GM18873 (cell line): ENCODE data around the gene CBLIF.
"Not testable (repeated sequence)": the region's sequence is repeated elsewhere in the genome, so short reads cannot be mapped to it uniquely, and the experiment has no call there.

Source experiments
- ATAC-seq: cut with Tn5 transposase; IDR thresholded peaks from one replicate; pipeline ENCODE4 v1.9.1; 2021; ENCODE audit warnings: mild to moderate bottlenecking, moderate library complexity, moderate number of reproducible peaks; ENCODE audit not compliant: unreplicated experiment, low FRiP score

Gene CBLIF

DNA sequence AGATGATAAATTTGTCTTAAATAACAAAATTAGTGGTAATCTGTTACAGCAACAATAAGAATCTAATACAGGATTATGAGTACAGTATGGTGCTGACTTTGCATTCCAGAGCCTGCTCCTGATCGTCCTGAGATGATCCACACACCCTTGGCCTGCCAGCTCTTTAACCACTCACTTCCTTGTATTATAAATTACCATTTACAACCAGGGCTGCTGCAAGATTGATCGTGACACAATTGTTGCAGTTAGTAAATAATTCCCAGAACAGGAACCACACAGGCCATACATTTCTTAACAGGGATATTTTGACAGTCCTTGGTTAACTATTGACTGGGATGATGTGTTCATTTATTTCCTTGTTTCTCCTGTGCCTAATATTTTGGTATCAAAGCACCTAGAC, 3.8 kb upstream of the CBLIF start:
- ATAC-seq = no peak

DNA sequence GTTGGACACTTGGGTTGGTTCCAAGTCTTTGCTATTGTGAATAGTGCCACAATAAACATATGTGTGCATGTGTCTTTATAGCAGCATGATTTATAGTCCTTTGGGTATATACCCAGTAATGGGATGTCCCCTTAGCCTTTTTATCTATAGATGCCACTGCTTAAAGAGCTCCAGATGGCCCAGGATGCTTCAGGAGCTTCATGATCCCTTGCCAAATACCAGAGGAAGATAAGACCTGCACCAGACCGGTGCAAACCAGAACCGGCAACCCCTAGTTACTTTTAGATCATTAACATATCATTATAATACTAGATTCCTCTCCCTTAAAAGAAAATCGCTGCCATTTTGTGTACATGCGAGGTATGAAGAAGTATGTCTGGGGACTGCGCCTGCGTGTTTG, 3.1 kb upstream of the CBLIF start:
- ATAC-seq = not testable (repeated sequence)

DNA sequence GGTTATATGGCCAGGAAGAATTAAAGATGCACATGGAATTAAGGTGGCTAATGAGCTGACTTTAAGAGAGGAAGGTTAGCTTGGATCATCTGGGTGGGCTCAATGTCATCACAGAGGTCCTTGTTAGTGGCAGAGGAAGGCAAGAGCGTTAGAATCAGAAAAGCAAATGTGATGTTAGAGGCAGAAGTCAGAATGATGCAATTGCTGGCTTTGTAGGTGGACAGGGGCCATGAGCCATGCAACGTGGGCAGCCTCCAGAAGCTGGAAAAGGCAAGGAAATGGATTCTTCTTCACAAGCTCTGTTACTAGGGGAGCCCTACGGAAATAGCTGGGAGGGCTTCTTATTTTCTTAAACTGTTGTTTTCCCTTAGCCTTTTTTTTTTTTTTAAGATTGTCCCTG, 2.3 kb upstream of the CBLIF start:
- ATAC-seq = no peak

DNA sequence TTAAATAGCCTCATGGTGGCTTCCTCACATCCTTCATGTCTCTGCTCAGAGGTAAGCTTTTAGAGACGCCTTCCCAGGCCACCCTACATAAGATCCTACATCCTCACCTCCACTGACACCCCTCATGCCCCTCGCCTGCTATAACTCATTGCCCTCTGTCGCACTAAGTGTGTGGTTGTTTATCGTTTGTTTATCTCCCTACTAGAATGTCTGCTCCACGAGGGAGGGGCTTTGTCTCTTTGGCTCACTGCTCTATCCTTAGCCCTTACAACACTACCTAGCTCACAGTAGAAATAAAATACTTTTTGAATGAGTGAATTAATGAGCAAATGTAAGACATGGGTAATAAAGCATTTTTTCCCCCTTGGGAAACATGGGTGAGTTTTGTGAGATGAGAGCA, 1.3 kb upstream of the CBLIF start:
- no peak for ATAC-seq

GRCh38 chr11:59842316-59842715, 3.0 kb downstream of the CBLIF start:
- ATAC-seq = no peak

- ATAC-seq = no peak
Observed at GRCh38 chr11:59841514-59841913, 3.8 kb downstream of the CBLIF start.

GRCh38 chr11:59839615-59840014, 5.7 kb downstream of the CBLIF start:
- no peak for ATAC-seq

GRCh38 chr11:59833602-59834001, 11.7 kb downstream of the CBLIF start:
- ATAC-seq = no peak

DNA sequence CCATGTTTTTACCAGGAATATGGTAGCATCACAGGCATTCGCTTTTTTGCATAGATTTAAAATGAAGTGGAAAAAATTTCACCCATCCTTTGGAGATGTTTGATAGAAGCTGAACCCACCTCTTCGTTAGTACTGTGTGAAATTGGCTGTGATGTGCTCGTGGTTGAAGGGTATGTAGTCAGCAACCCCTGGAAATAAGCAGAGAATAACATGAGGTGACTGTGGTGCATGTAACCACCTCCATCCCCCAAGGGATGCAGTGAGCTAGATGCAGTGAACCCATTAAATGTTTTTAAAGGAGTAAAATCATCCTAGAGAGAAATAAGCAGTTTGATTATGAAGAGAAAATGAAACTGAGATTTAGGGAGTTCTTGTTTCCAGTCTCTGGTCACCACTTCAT, 15.9 kb downstream of the CBLIF start:
- ATAC-seq = no peak

- ATAC-seq = peak; percentile 57
Observed at GRCh38 chr11:59822989-59823566, 22.2 kb downstream of the CBLIF start.

DNA sequence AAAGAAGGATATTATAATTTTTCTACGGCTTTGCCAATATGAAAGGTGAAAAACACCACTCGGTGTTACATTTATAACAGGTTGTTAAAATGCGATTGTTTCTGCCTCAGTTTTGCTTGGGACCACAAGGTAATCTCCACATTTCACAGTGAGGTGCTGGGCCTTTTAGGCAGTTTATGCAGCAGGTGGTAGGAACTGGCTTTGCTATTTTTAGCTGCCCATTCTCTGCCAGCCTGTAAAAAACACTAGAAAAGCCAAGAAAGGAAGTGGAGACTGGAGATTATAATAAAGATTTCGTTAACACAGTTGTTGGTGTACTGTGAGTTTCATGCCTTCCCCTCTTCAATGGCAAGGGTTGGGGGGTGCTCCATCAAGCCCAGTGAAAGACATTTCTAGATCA, 26.7 kb downstream of the CBLIF start:
- ATAC-seq = no peak

GRCh38 chr11:59816434-59816833, 28.9 kb downstream of the CBLIF start:
- not testable (repeated sequence) for ATAC-seq

GRCh38 chr11:59815754-59816153, 29.5 kb downstream of the CBLIF start:
- no peak for ATAC-seq

DNA sequence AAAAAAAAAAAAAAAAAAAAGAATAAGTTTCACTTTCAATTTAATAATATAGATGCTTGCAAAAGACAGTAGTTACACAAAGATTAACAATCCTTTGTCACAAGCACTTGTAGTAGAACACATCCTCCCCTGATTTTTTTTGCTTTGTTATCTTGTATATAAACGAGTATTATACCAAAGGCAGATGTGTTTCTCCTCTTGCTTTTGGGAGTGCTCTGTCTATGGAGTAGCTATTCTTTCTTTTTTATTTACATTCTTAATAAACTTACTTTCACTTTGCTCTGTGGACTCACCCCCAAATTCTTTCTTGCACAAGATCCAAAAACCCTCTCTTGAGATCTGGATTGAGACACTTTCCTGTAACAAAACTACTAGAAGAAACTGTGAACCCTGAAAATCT, 31.3 kb downstream of the CBLIF start:
- ATAC-seq = no peak

DNA sequence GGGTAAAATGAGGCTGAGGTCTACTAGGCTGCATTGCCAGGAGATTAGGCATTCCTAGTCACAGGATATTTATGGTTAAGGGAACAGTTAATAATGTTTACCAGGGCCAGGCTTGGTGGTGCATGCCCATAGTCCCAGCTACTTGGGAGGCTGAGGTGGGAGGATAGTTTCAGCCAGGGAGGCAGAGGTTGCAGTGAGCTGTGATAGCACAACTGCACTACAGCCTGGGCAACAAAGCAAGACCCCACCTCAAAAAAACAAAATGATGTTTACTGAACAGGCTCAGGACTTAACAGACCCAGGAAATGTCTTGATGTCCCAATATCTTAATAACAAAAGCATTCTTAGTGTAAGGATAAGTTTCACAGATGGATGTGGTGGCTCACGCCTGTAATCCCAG, 31.9 kb downstream of the CBLIF start:
- no peak for ATAC-seq

DNA sequence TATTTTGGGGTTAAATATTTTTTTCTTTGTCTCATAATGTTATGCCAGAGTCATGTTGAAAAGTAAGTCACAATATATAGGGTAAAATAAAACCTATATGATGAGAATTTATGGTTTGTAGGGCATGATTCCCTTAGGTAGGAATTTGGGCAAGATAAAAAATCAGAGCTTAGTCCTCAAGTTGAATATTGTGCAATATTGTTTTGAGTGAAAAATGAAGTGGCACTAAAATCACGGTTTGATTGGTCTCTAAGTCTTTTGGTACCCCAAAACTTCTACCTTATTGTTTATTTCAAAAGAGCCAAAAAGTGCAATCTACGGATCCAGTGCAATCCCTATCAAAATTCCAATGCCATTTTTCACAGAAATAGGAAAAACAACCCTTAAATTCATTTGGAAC, 33.1 kb downstream of the CBLIF start:
- no peak for ATAC-seq

DNA sequence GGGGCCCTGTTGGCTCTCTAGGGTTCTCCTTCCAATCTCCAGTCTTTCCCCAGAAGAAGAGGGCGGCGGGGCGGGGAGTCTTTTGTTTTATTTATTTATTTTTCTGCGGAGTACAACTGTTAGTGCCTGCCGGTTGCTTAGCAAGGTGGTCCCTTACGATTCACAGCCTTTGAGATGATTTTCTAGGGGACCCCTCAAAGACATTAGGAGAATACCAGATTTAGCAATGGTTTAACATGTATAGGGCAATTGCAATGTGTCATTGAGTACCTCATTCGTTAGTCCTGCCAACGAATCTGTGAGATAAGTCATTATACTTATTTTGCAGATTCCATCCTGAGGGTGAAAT, 34.4 kb downstream of the CBLIF start:
- no peak for ATAC-seq

GRCh38 chr11:59810189-59810910, 34.9 kb downstream of the CBLIF start, which contains the start of gene MRPL16:
Gene MRPL16, minus strand, starts transcription at chr11:59810778. Its CDS starts 120 bp downstream, at chr11:59810658.
- ATAC-seq = peak; percentile 94

GRCh38 chr11:59807047-59807610, 38.2 kb downstream of the CBLIF start:
- no peak for ATAC-seq

GRCh38 chr11:59804061-59804460, 41.2 kb downstream of the CBLIF start:
- no peak for ATAC-seq

- ATAC-seq = no peak
Observed at GRCh38 chr11:59802639-59803176, 42.6 kb downstream of the CBLIF start.
